MM.1S (cell line): Measurements from ENCODE around the gene TMEM175.

Experiments
- CTCF ChIP-seq: fragments of 300-600 bp; sonication (generic); IDR thresholded peaks from 2 replicates; pipeline ENCODE4 v1.5.1; 2016; ENCODE audit warnings: antibody characterized with exemption, low read length, mixed read lengths
- EZH2 ChIP-seq: fragments of 300-600 bp; sonication (generic); optimal IDR thresholded peaks from 2 replicates; pipeline ENCODE3; 2017; ENCODE audit warnings: low read depth, mild to moderate bottlenecking, antibody characterized with exemption, low read length, mixed read lengths
- EZH2phosphoT487 ChIP-seq: fragments of 300-600 bp; sonication (generic); IDR thresholded peaks from 2 replicates; pipeline ENCODE4 v1.6.1; 2018; ENCODE audit warnings: antibody characterized with exemption, low read length

GRCh38 chr4:891747-892146 is 40.5 kb upstream of the TMEM175 start:
- TF ChIP-seq CTCF = no peak
- no peak for TF ChIP-seq EZH2phosphoT487
- no peak for TF ChIP-seq EZH2
